Effector CD4-positive, alpha-beta T cell (primary cell): ENCODE measurements around the gene SYNE3.

Experiments
- DNase-seq: peaks from one replicate; pipeline ENCODE4 v3.0.0-alpha.2; 2020
- total RNA-seq: gene quantifications from one replicate; lab custom pipeline; 2026; lab: John Stamatoyannopoulos, UW

Gene SYNE3
- total RNA-seq, result 156 reads per million, percentile 89 among the genes with 10 or more reads in this experiment

DNA sequence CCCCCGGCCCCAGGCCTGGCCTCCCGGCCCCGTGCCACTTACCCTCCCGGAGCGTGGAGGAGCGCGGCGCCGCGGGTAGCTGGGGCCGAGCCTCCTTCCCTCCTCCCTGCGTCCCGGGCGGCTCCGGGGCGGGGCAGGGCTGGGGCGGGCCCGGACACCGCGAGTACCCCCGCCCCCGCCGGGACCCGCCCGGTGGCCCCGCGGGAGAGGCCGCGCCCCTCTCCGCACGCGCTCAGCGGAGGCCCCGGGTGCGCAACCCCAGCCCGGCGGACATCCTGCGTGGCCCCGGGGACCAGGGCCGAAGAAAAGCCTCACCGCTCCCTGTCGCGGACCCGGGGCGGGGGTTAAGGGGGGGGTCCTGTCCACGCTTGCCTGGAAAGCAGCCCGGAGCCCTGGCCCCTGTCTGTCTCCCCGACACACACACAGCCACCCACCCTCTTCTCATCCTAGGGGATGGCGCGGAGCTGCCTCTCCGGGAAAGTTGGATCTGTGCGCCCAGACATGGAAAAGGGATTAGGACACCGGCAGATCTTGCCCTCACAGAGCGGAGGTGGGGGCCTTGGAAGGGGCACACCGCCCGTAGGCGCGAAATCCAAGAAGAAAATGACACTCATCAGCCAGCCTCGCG lies at the start of gene SYNE3:
TSS of gene SYNE3 (minus strand) at position 97 of the 628 bp plus-strand sequence. CDS start 40,829 bp downstream, outside the sequence.
- DNase-seq, result peak; percentile 50

DNA sequence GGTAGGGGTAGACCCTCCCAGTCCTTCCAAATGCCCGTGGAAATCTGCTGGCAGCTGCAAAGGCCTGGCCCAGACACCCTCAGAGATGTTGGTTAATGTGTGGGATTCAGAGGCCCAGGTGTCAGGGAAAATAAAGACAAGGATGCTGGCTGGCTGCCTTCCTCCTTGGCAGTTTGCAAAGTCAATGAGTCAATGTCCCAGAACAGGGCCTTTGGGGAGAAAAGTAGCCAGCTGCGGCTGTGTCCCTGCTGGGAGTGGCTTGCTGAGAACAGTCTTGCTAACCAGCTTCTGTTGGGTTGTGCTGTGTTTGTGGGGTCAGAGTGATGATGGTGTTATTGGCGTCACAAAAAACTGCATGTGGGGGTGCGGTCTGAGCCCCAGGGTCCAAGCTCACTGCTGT lies 47.6 kb upstream of the SYNE3 start:
- DNase-seq, result no peak

DNA sequence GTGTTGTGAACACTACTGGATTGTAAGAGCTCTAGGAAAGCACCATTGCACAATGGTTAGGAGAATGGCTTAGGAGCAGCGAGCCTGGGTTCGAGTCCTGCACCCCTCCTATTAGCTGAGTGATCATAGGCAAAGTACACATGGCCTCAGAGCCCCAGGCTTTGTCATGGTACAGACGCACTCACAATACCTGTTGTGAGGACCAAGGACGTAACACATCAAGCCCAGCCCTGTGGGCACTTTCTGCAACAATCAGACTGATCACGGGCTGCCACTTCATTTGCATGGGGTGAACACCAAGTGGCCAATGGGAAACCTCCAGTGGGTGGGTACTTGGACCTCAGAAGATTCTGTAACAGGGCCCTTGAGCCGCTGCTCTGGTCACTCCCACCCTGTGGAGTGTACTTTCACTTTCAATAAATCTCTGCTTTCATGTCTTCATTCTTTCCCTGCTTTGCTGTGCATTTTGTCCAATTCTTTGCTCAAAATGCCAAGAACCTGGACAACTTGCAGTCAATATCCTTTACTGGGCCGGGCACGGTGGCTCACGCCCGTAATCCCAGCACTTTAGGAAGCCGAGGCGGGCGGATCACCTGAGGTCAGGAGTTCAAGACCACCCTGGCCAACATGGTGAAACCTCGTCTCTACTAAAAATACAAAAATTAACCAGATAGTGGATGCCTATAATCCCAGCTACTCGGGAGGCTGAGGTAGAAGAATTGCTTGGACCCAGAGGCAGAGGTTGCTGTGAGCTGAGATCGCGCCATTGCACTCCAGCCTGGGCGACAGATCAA lies 46.6 kb upstream of the SYNE3 start:
- DNase-seq, result no peak

- DNase-seq, result peak; percentile 76
Observed at GRCh38 chr14:95561001-95561412, 44.6 kb upstream of the SYNE3 start.

DNA sequence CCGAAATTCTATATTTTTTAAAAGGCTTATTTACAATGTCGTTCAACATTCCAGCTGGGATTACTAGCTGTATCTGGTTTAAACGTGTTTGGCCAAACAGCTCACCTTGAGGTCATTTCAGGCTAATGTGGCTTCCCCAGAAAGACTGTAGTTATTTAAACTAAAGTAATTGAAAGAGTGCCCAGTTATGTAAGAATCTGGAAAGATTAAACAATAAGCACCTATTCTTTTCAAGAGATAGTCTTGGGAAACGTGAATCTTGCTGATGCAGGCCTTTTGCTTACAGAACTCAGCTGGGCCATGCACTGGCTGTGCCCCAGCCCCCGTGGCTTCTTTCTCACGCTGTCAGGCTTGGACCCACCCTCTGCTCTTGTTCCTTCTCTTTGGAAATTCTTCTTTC lies 42.8 kb upstream of the SYNE3 start:
- no peak for DNase-seq

GRCh38 chr14:95557832-95558231 lies 41.4 kb upstream of the SYNE3 start:
- DNase-seq, result no peak

GRCh38 chr14:95557291-95557690 lies 40.8 kb upstream of the SYNE3 start:
- no peak for DNase-seq

- no peak for DNase-seq
Observed at GRCh38 chr14:95555053-95555452, 38.6 kb upstream of the SYNE3 start.

DNA sequence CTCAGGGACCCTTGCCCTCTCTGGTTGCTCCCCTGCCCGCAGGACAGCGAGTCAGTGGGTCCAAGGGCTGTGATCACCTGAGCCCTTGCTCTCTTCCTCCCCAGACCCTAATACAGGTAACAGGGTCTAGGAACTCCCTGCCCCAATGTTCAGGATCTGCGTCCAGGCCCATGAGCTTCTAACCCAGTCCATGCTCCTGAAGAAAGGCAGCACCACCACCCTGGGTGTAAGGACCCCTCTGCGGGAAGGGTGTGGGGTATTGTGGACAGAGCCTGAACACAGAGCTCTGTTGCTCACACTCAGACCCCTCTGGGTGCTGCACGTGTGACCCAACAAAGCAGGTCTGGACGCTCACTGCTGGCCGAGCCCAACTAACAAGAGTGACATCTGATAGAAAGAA lies 36.7 kb upstream of the SYNE3 start:
- DNase-seq, result no peak

GRCh38 chr14:95551435-95551834 lies 35.0 kb upstream of the SYNE3 start:
- DNase-seq, result no peak

DNA sequence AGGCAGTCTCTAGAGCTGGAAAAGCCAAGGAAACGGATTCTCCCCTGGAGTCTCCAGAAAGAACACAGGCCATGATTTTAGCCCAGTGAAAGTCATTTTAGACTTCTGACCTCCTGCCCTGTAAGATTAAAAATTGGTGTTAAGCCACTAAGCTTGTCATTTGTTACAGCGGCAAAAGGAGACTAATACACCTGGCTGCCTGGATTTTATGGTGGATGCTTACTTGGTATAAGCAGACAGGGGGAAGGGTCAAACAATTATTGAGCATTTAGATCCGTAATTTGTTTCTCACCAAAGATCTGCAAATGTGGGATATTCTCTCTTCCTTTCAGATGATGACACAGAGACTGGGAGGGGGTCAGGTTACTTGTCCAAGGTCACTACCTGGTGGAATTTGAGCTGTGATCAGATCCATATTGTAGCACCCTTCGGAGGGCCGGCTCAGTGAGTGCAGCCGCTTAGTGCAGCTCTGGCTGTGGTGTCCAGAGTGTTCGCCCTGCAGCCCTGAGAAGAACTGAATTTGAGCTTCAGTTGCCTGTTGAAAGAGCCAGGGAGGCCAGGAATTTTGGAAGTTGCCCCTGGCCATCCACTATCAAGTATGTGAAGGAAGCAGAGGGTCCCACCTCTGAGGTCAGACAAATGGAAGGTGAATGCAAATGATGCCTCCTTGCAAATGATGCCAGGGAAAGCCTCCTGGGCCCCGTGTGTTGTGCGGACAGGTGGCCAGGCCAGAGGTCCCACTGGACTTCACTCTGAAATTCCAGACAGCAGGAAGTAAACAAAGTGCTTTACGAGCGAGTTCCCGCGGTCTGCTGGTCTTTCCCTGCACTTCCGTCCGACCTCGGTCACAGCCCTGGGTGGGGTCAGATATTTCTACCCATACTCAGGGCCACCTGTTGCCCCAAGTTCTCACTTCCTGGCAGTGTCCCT lies 33.5 kb upstream of the SYNE3 start:
- DNase-seq, result no peak

DNA sequence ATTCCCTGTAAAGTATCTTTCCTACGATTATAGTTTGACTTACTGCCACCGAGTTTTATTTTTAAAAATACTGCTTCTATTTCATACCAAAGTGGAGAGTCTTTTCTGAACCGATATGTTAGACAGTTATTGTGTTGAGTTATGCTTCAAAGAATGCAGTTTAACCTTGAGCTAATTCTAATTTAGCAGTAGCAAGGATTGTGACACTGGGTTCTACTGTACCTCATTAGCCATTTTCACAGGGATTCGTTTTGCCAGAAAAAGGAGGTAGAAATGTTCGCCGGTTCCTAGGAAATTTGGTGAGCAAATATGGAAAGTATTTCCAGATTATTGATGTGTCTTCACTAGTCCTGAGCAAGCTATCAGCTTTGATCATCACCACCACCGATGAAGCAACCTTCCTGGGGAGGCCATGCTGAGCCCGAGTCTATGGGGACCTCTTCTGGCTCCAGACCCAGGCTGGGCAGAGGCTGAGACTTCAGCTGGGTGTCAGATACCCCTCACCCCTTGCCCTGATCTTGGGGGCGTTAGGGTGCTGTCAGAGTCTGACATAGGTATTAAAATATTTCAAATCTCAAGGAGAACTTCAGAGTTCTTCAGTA lies 32.0 kb upstream of the SYNE3 start:
- no peak for DNase-seq

GRCh38 chr14:95547626-95548327 lies 31.3 kb upstream of the SYNE3 start:
- DNase-seq, result no peak

DNA sequence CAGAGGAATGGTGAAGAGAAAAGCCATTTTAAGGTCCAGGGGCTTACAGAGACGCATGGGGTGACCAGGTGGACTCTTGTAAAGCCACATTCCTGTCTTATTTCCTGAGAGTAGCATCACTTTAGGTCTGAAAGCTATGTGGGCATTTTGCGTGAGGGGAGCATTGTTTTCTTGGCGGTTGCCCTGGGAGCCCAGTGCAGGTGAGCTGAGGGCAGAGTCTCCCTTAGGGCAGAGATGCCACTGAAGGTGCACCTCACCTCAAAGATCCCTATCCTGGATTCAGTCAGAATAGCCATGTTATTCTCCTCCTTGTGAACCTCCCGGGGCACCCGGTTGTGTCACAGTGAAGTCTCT lies 30.8 kb upstream of the SYNE3 start:
- DNase-seq, result no peak

DNA sequence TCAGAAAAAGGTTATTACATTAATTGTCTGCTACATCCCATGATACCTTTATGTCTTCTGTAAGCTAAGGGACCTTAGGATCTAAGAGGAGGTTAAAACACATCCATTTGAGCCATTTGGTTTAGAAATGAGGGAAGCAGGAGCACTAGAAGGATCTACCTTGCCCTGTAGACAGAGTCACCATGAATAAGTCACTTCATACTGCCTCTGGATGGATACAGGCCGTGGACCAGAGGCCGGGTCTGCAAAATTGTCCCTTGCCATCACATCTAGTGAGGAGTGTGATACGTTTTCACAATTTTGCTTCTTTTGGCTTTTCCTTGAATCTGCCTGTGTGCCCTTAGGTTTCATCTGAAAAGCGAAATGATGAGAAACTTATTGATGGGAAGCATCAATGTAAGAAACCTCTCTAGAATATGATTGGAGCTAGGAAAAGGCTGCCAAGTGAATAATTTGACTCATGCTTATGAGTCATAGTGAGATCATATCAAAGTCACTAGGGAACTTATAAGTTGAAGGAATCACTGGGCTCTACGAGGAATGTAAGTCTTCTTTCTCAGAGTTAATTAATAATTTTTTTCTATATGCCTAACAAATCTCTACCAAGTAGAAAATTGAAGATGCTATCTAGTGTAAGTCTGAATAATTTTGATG lies 29.2 kb upstream of the SYNE3 start:
- no peak for DNase-seq

DNA sequence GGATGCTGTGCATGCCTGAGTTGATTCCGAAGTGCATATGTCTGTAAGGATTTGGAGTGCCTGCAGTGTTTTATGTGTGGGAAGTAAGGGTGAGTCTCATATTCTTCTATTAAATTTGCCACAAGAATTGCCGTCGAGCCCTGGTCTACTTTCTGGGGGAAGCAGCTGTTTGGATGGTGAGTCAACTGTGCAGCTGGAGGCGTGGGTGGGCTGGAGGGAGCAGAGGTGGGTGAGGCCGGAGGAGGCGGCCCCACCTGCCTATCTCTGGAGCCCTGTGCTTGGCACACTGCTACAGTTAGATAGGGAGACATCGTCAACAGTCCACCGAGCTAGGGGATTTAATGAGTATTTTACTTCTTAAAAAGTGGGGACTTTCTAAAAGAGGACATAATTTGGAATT lies 28.1 kb upstream of the SYNE3 start:
- DNase-seq, result no peak

- no peak for DNase-seq
Observed at GRCh38 chr14:95543021-95543420, 26.6 kb upstream of the SYNE3 start.

DNA sequence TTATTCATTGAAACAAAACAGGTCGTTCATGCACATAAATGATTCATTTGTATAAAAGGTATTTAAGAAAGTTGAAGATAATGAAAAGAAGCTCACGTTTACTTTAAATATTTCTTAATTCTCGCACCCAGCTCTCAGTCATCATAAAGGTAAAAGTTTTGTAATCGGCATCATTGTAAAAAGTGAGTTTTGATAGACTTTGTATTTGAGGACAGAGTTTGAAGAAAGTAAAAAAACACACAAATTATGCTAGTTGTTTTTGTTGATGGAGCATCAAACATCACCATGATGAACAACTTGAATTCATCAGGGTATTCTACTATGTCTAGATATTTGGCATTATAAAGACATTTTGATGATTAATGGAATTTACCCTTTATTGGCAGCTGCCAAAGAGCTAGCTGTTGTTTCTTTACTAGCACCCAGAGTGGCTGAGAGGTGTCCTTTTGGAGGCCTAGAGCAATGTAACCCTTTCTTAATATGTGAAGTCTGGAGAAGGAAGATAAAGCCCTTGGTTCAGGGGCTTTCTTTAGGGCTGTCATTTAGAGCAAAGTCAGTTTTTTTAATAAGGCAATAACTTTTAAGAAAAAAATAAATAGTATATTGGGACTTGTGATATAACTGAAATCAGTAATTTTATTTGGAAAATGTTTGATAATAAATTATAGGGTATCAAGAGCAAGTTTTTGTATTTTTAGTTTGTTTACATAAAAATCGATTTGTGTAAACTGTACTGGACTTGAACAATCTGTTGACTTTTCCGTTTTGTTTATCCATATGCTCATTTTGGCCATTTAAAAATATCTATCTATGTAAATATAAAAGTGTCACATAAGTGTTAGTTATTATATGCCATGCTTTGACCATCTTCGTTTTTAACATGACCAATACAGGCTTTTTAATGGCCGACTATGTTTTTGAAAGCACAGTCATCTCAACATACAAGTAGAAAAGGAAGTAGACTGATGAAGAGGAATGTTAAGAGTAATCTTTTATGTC lies 25.8 kb upstream of the SYNE3 start:
- no peak for DNase-seq

GRCh38 chr14:95541346-95541745 lies 24.9 kb upstream of the SYNE3 start:
- DNase-seq, result no peak

DNA sequence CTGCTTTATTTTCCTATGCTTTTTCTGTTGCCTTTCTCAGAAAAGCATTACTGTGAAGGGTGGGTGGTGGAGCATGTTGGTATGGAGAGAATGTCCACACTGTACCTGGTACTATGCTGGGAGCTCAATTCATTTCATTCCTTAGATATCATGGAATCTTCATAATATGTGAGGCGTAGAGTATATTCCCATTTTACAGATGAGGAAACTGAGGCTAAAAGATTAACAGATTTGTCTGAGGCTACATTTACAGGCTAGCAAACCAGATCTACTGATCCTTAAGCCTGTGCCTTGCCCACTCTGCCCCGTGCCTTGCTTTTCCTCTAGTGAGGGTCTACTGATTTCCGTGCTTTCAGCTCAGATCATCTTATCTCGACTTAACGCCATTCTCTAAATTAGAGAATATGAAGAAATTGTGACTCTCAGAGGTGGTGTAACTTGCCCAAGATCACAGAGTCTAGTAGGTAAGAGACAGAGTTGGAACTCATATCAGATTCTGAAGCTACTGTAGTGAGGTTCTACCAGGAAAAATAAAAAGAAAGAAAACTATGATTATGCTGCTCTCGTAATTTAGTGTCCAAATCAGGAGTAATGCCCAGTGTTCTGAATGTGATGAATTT lies 23.9 kb upstream of the SYNE3 start:
- DNase-seq, result no peak
